HepG2 (cell line): ENCODE measurements around the gene TM7SF3. TPM values are rescaled to one million over a fixed set of nuclear protein-coding genes. Genes with fewer than 3 reads are reported as not detected.
A peak's percentile ranks its signal among the peaks of the same experiment; 100 is the strongest.

ENCODE experiments used
- ARID3A ChIP-seq: IDR thresholded peaks from 2 replicates; pipeline ENCODE4 v1.6.1; 2012; ENCODE audit warnings: low read depth, low read length, improper control_type of control experiment
- CCAR2 ChIP-seq: fragments of 200-400 bp; formaldehyde crosslinking; optimal IDR thresholded peaks from 2 replicates; pipeline ENCODE3; 2018; ENCODE audit warnings: low read depth, mild to moderate bottlenecking, low read length, moderate library complexity
- CHCHD3 ChIP-seq: sonication (generic); formaldehyde crosslinking; IDR thresholded peaks from 2 replicates; pipeline ENCODE4 v1.8.0; 2022; ENCODE audit warnings: mild to moderate bottlenecking, missing genetic modification reagents, moderate library complexity
- FOXJ3 ChIP-seq: sonication (generic); formaldehyde crosslinking; IDR thresholded peaks from 2 replicates; pipeline ENCODE4 v1.4.0; 2020; ENCODE audit warnings: missing genetic modification reagents, mild to moderate bottlenecking, borderline replicate concordance
- HMG20B ChIP-seq: conservative IDR thresholded peaks from 2 replicates; pipeline ENCODE4 v1.6.1; 2016; ENCODE audit warnings: missing genetic modification reagents, missing compliant biosample characterization
- HNF1B ChIP-seq: sonication (generic); formaldehyde crosslinking; IDR thresholded peaks from 2 replicates; pipeline ENCODE4 v1.5.1; 2020; ENCODE audit warnings: mild to moderate bottlenecking, moderate library complexity, missing genetic modification reagents
- HOXA9 ChIP-seq: sonication (generic); formaldehyde crosslinking; IDR thresholded peaks from 2 replicates; pipeline ENCODE4 v1.8.1; 2022; ENCODE audit warnings: missing genetic modification reagents, mild to moderate bottlenecking, moderate library complexity, borderline replicate concordance
- KLF13 ChIP-seq: sonication (generic); formaldehyde crosslinking; IDR thresholded peaks from 2 replicates; pipeline ENCODE4 v1.4.0; 2020; ENCODE audit warnings: mild to moderate bottlenecking, missing genetic modification reagents
- KLF9 ChIP-seq: IDR thresholded peaks from 2 replicates; pipeline ENCODE4 v1.6.1; 2016; ENCODE audit warnings: low read depth
- MIER2 ChIP-seq: IDR thresholded peaks from 2 replicates; pipeline ENCODE4 v1.6.1; 2016; ENCODE audit warnings: missing biosample characterization, missing genetic modification reagents
- NFAT5 ChIP-seq: sonication (generic); formaldehyde crosslinking; IDR thresholded peaks from 2 replicates; pipeline ENCODE4 v1.4.0; 2020; ENCODE audit warnings: missing genetic modification reagents
- NFE2L1 ChIP-seq: sonication (generic); formaldehyde crosslinking; IDR thresholded peaks from 2 replicates; pipeline ENCODE4 v1.4.0; 2020; ENCODE audit warnings: missing genetic modification reagents, mild to moderate bottlenecking, borderline replicate concordance
- PATZ1 ChIP-seq: sonication (generic); formaldehyde crosslinking; IDR thresholded peaks from 2 replicates; pipeline ENCODE4 v1.4.0; 2020; ENCODE audit warnings: missing genetic modification reagents
- PHB2 ChIP-seq: fragments of 450-650 bp; IDR thresholded peaks from 2 replicates; pipeline ENCODE4 v1.6.1; 2018; ENCODE audit not compliant: partially characterized antibody
- PHF21A ChIP-seq: sonication (generic); formaldehyde crosslinking; IDR thresholded peaks from 2 replicates; pipeline ENCODE4 v1.5.0; 2020; ENCODE audit warnings: mild to moderate bottlenecking, missing genetic modification reagents
- TAF15 ChIP-seq: fragments of 200-400 bp; formaldehyde crosslinking; IDR thresholded peaks from one replicate; pipeline ENCODE4 v1.6.1; 2018; ENCODE audit warnings: mild to moderate bottlenecking, low read depth, low read length; ENCODE audit not compliant: poor library complexity, severe bottlenecking
- ZFP62 ChIP-seq: sonication (generic); formaldehyde crosslinking; IDR thresholded peaks from 2 replicates; pipeline ENCODE4 v1.4.0; 2020; ENCODE audit warnings: missing genetic modification reagents
- ZMAT3 ChIP-seq: sonication (generic); formaldehyde crosslinking; conservative IDR thresholded peaks from 2 replicates; pipeline ENCODE4 v1.7.0; 2021; ENCODE audit warnings: missing genetic modification reagents
- ZNF350 ChIP-seq: sonication (generic); formaldehyde crosslinking; IDR thresholded peaks from 2 replicates; pipeline ENCODE4 v1.4.0; 2020; ENCODE audit warnings: mild to moderate bottlenecking, low read depth, missing genetic modification reagents, borderline replicate concordance
- polyA plus RNA-seq, 8 experiments: library from polyadenylated mRNA; depleted of rRNA in 3 of 8; stranded (reverse) in 7 of 8; unstranded in 1 of 8; fragments of >200 nt; fragmentation: Illumina TruSeq in 4 of 8; extraction: Trizol in 4 of 8; gene quantifications; 2 replicates each; pipeline versions ENCODE4 v1.2.1 to v1.2.3, GENCODE V29; 2011 to 2016; ENCODE audit warnings: low read depth in 4 of 8, missing spikeins in 1 of 8, mixed read lengths in 1 of 8; ENCODE audit not compliant: insufficient read depth in 1 of 8
- total RNA-seq, 5 experiments: library from RNA; depleted of rRNA; stranded (reverse); fragments of >200 nt; fragmentation: Illumina TruSeq; extraction: Trizol; gene quantifications; 2 replicates each; pipeline ENCODE4 v1.2.3, GENCODE V29; 2016; ENCODE audit warnings: low read depth in 1 of 5

TM7SF3 gene
- total and polyA plus RNA-seq, 2 of the 13 experiments (the other 11 are each of a cell fraction or from before 2014, with no cell fraction given), result 116 to 142 TPM

GRCh38 chr12:26937863-26938700 lies 76.1 kb downstream of the TM7SF3 start, which contains the start of the genes FGFR1OP2 and INTS13 (continued):
- TF ChIP-seq NFAT5 (CRISPR knock-in tag) (no peak), HMG20B (CRISPR knock-in tag) (no peak), NFE2L1 (no peak), MIER2 (CRISPR knock-in tag) (no peak), ZMAT3 (CRISPR knock-in tag) (peak; percentile 78; the same call in 1 of the 2 replicates), ARID3A (0 out of 2 replicates have a peak, but pooled peaks have one; percentile 13), FOXJ3 (CRISPR knock-in tag) (no peak), HNF1B (CRISPR knock-in tag) (peak; percentile 53), PHF21A (peak; percentile 35; the same call in 1 of the 2 replicates), PHB2 (no peak), ZFP62 (CRISPR knock-in tag) (no peak), KLF13 (no peak), TAF15 (no peak), ZNF350 (CRISPR knock-in tag) (peak; percentile 74; the same call in 1 of the 2 replicates), KLF9 (CRISPR knock-in tag) (no peak), CHCHD3 (CRISPR knock-in tag) (no peak), HOXA9 (no peak), PATZ1 (CRISPR knock-in tag) (peak; percentile 62; the same call in 1 of the 2 replicates), CCAR2 (no peak)
